ENCODE measurements around the gene FANCC. TPM values are rescaled to one million over a fixed set of nuclear protein-coding genes. Genes with fewer than 3 reads are reported as not detected.
A peak's percentile ranks its signal among the peaks of the same experiment; 100 is the strongest.

FANCC gene
- total and polyA plus RNA-seq, 2 donors (not counting 1 experiment from before 2014, with no cell fraction given), result 8.9 to 9.0 TPM

GRCh38 chr9:95171001-95171400, 146.5 kb downstream of the FANCC start:
- no peak overlapping the region for H3K9ac ChIP-seq (ENCODE audit: insufficient read depth, low read length)
- H3K9me3 ChIP-seq (ENCODE audit: control insufficient read depth, insufficient read depth, low read depth, low read length), result no peaks in the 10 kb centered on the region
- H3K36me3 ChIP-seq (ENCODE audit: control insufficient read depth, insufficient read depth, low read length), result no peaks in the 10 kb centered on the region
- H3K79me2 ChIP-seq (ENCODE audit: control insufficient read depth, insufficient read depth, low read length), result no peaks in the 10 kb centered on the region
- no peaks in the 10 kb centered on the region for H4K20me1 ChIP-seq (ENCODE audit: control insufficient read depth, extremely low read depth, insufficient read depth, low read length)
- no peak overlapping the region for H3K27ac ChIP-seq (ENCODE audit: insufficient read depth, low read length)
- no peak for TF ChIP-seq EZH2 (IDR thresholded peaks at IDR 0.05; ENCODE audit: low read length, missing control alignments)
- TF ChIP-seq CTCF (conservative IDR thresholded peaks at IDR 0.05 in 1 of 2, IDR thresholded peaks at IDR 0.05 in 1 of 2; ENCODE audit: low read depth in 1 of 2, low read length in 2 of 2), result no peak
- peak overlapping the region in 1 of 4 experiments; percentile 41 for H3K4me3 ChIP-seq (replicated peaks in 1 of 4; ENCODE audit: control extremely low read depth in 1 of 4, insufficient read depth in 1 of 4, low read depth in 3 of 4, low read length in 4 of 4)
- peak overlapping the region; percentile 46 for H3K4me2 ChIP-seq (ENCODE audit: extremely low read depth, insufficient read depth, low read length)
- DNase-seq (ENCODE audit: low read depth in 2 of 2), result peak; percentile 55 to 68
- no peaks in the 10 kb centered on the region for H3K27me3 ChIP-seq (ENCODE audit: control insufficient read depth, insufficient read depth, low read length)
- H2AFZ ChIP-seq (ENCODE audit: low read length), result no peak overlapping the region
- H3K4me1 ChIP-seq (ENCODE audit: control insufficient read depth, extremely low read depth, insufficient read depth, low read length), result peaks cover 3% of the 10 kb centered on the region

- no peaks in the 10 kb centered on the region for H3K79me2 ChIP-seq (ENCODE audit: control insufficient read depth, insufficient read depth, low read length)
- H3K9me3 ChIP-seq (ENCODE audit: control insufficient read depth, insufficient read depth, low read depth, low read length), result no peaks in the 10 kb centered on the region
- H3K4me3 ChIP-seq (replicated peaks in 1 of 4; ENCODE audit: control extremely low read depth in 1 of 4, insufficient read depth in 1 of 4, low read depth in 3 of 4, low read length in 4 of 4), result no peak overlapping the region
- DNase-seq (ENCODE audit: low read depth in 2 of 2), result peak; percentile 88 to 97
- TF ChIP-seq CTCF (conservative IDR thresholded peaks at IDR 0.05 in 1 of 2, IDR thresholded peaks at IDR 0.05 in 1 of 2; ENCODE audit: low read depth in 1 of 2, low read length in 2 of 2), result peak; percentile 96 to 97
- TF ChIP-seq EZH2 (IDR thresholded peaks at IDR 0.05; ENCODE audit: low read length, missing control alignments), result no peak
- no peak overlapping the region for H3K4me2 ChIP-seq (ENCODE audit: extremely low read depth, insufficient read depth, low read length)
- peaks cover 3% of the 10 kb centered on the region for H3K4me1 ChIP-seq (ENCODE audit: control insufficient read depth, extremely low read depth, insufficient read depth, low read length)
- no peaks in the 10 kb centered on the region for H3K27me3 ChIP-seq (ENCODE audit: control insufficient read depth, insufficient read depth, low read length)
- no peak overlapping the region for H3K9ac ChIP-seq (ENCODE audit: insufficient read depth, low read length)
- H2AFZ ChIP-seq (ENCODE audit: low read length), result no peak overlapping the region
- H3K27ac ChIP-seq (ENCODE audit: insufficient read depth, low read length), result no peak overlapping the region
- H3K36me3 ChIP-seq (ENCODE audit: control insufficient read depth, insufficient read depth, low read length), result no peaks in the 10 kb centered on the region
- H4K20me1 ChIP-seq (ENCODE audit: control insufficient read depth, extremely low read depth, insufficient read depth, low read length), result no peaks in the 10 kb centered on the region
Observed at GRCh38 chr9:95167998-95168397, 149.5 kb downstream of the FANCC start.

GRCh38 chr9:95165004-95165403, 152.5 kb downstream of the FANCC start:
- no peak overlapping the region for H3K27ac ChIP-seq (ENCODE audit: insufficient read depth, low read length)
- no peak overlapping the region for H3K4me3 ChIP-seq (replicated peaks in 1 of 4; ENCODE audit: control extremely low read depth in 1 of 4, insufficient read depth in 1 of 4, low read depth in 3 of 4, low read length in 4 of 4)
- H3K9me3 ChIP-seq (ENCODE audit: control insufficient read depth, insufficient read depth, low read depth, low read length), result no peaks in the 10 kb centered on the region
- no peaks in the 10 kb centered on the region for H3K36me3 ChIP-seq (ENCODE audit: control insufficient read depth, insufficient read depth, low read length)
- DNase-seq (ENCODE audit: low read depth in 2 of 2), result no peak
- no peaks in the 10 kb centered on the region for H3K27me3 ChIP-seq (ENCODE audit: control insufficient read depth, insufficient read depth, low read length)
- H2AFZ ChIP-seq (ENCODE audit: low read length), result no peak overlapping the region
- no peaks in the 10 kb centered on the region for H3K4me1 ChIP-seq (ENCODE audit: control insufficient read depth, extremely low read depth, insufficient read depth, low read length)
- no peak overlapping the region for H3K4me2 ChIP-seq (ENCODE audit: extremely low read depth, insufficient read depth, low read length)
- H3K79me2 ChIP-seq (ENCODE audit: control insufficient read depth, insufficient read depth, low read length), result no peaks in the 10 kb centered on the region
- TF ChIP-seq EZH2 (IDR thresholded peaks at IDR 0.05; ENCODE audit: low read length, missing control alignments) (no peak), CTCF (conservative IDR thresholded peaks at IDR 0.05 in 1 of 2, IDR thresholded peaks at IDR 0.05 in 1 of 2; ENCODE audit: low read depth in 1 of 2, low read length in 2 of 2) (no peak)
- H4K20me1 ChIP-seq (ENCODE audit: control insufficient read depth, extremely low read depth, insufficient read depth, low read length), result no peaks in the 10 kb centered on the region
- H3K9ac ChIP-seq (ENCODE audit: insufficient read depth, low read length), result no peak overlapping the region
